SK-N-SH (cell line): Measurements from ENCODE around the gene LRFN4. TPM values are rescaled to one million over a fixed set of nuclear protein-coding genes. Genes with fewer than 3 reads are reported as not detected.
"Not testable (repeated sequence)": the region's sequence is repeated elsewhere in the genome, so short reads cannot be mapped to it uniquely, and the experiment has no call there.

Experiments used
- CTCF ChIA-PET: fragments of 300-600, 350-600 bp; formaldehyde crosslinking; extraction: SDS; loops from one replicate; lab custom pipeline; 2021; lab: Yijun Ruan, JAX
- POLR2A ChIA-PET: fragments of 350-600 bp; sonication (Branson Sonifier 250); formaldehyde crosslinking; extraction: SDS; loops from one replicate; lab custom pipeline; 2020; ENCODE audit warnings: antibody characterized with exemption, inconsistent platforms; lab: Yijun Ruan, JAX
- DNase-seq: peaks from one replicate; pipeline ENCODE4 v3.0.0; 2012
- H2AFZ ChIP-seq: fragments of 200-600 bp; sonication (generic); 2 replicates; pipeline ENCODE4 v1.8.1; 2016; ENCODE audit warnings: antibody characterized with exemption, mild to moderate bottlenecking, low read depth
- H3F3A ChIP-seq: fragments of 200-600 bp; sonication (generic); replicated peaks from 2 replicates; pipeline ENCODE3; 2016; ENCODE audit warnings: antibody characterized with exemption, mild to moderate bottlenecking; ENCODE audit not compliant: insufficient read depth
- H3K27ac ChIP-seq, 2 experiments: fragments of 200-500 bp in 1 of 2; fragments of 200-600 bp in 1 of 2; sonication (Bioruptor generic) in 1 of 2; sonication (generic), shearing (Covaris generic) in 1 of 2; 2 replicates each; pipeline versions ENCODE4 v1.5.1 to v1.6.1; 2014 to 2016; ENCODE audit warnings: low read depth in 2 of 2, inconsistent platforms in 1 of 2, low read length in 1 of 2, mild to moderate bottlenecking in 1 of 2, mixed read lengths in 1 of 2
- H3K27me3 ChIP-seq: fragments of 200-600 bp; sonication (generic), shearing (Covaris generic); 2 replicates; pipeline ENCODE4 v1.6.1; 2016; ENCODE audit warnings: mixed run types; ENCODE audit not compliant: insufficient read depth
- H3K36me3 ChIP-seq, 2 experiments: fragments of 200-500 bp in 1 of 2; fragments of 200-600 bp in 1 of 2; sonication (Bioruptor generic) in 1 of 2; sonication (generic) in 1 of 2; replicated peaks in 1 of 2; 2 replicates each; pipeline versions ENCODE3 to v1.5.1; 2014 to 2016; ENCODE audit warnings: low read length in 1 of 2, mild to moderate bottlenecking in 1 of 2; ENCODE audit not compliant: insufficient read depth in 2 of 2, control insufficient read depth in 1 of 2
- H3K4me1 ChIP-seq, 2 experiments: fragments of 200-500 bp in 1 of 2; fragments of 200-600 bp in 1 of 2; sonication (Bioruptor generic) in 1 of 2; sonication (generic), shearing (Covaris generic) in 1 of 2; 2 replicates each; pipeline versions ENCODE4 v1.5.1 to v1.6.1; 2014 to 2016; ENCODE audit warnings: low read depth in 1 of 2, low read length in 1 of 2, mixed run types in 1 of 2; ENCODE audit not compliant: insufficient read depth in 2 of 2, control insufficient read depth in 1 of 2
- H3K4me2 ChIP-seq: fragments of 200-600 bp; sonication (generic), shearing (Covaris generic); 2 replicates; pipeline ENCODE4 v1.6.1; 2017; ENCODE audit warnings: mixed run types
- H3K4me3 ChIP-seq, 2 experiments: fragments of 200-500 bp in 1 of 2; fragments of 200-600 bp in 1 of 2; sonication (Bioruptor generic) in 1 of 2; sonication (generic), shearing (Covaris generic) in 1 of 2; 2 replicates each; pipeline versions ENCODE4 v1.5.1 to v1.8.1; 2014 to 2016; ENCODE audit warnings: low read depth in 2 of 2, inconsistent platforms in 1 of 2, low read length in 1 of 2, mild to moderate bottlenecking in 1 of 2, mixed read lengths in 1 of 2, moderate library complexity in 1 of 2
- H3K79me2 ChIP-seq: fragments of 200-600 bp; sonication (generic); 2 replicates; pipeline ENCODE4 v1.8.1; 2017; ENCODE audit warnings: mild to moderate bottlenecking; ENCODE audit not compliant: insufficient read depth
- H3K9ac ChIP-seq: fragments of 200-600 bp; sonication (generic); 2 replicates; pipeline ENCODE4 v1.6.1; 2017; ENCODE audit warnings: mixed run types
- H3K9me2 ChIP-seq: fragments of 200-600 bp; sonication (generic); 2 replicates; pipeline ENCODE4 v1.6.1; 2017; ENCODE audit warnings: mixed run types
- H3K9me3 ChIP-seq: fragments of 200-600 bp; sonication (generic); 2 replicates; pipeline ENCODE4 v1.6.1; 2017; ENCODE audit warnings: mixed run types, mild to moderate bottlenecking, moderate library complexity
- H4K20me1 ChIP-seq: fragments of 200-600 bp; sonication (generic); 2 replicates; pipeline ENCODE4 v1.6.1; 2017; ENCODE audit warnings: mild to moderate bottlenecking, mixed run types; ENCODE audit not compliant: insufficient read depth
- EZH2phosphoT487 ChIP-seq: fragments of 200-600 bp; sonication (generic); IDR thresholded peaks from 2 replicates; pipeline ENCODE4 v1.6.1; 2017; ENCODE audit warnings: low read depth, mixed run types, mild to moderate bottlenecking, antibody characterized with exemption, moderate library complexity, borderline replicate concordance
- IRF3 ChIP-seq: fragments of 150-350 bp; IDR thresholded peaks from 2 replicates; pipeline ENCODE4 v1.6.1; 2016; ENCODE audit warnings: mild to moderate bottlenecking, low read depth, low read length
- JUND ChIP-seq: IDR thresholded peaks from 2 replicates; pipeline ENCODE4 v1.4.0; 2012
- MXI1 ChIP-seq: IDR thresholded peaks from 2 replicates; pipeline ENCODE4 v1.6.1; 2012; ENCODE audit warnings: mild to moderate bottlenecking, low read depth, low read length, improper control_type of control experiment
- NRF1 ChIP-seq: IDR thresholded peaks from 2 replicates; pipeline ENCODE4 v1.6.1; 2012; ENCODE audit warnings: low read depth, mild to moderate bottlenecking, low read length
- REST ChIP-seq: IDR thresholded peaks from 2 replicates; pipeline ENCODE4 v1.6.1; 2012; ENCODE audit warnings: mild to moderate bottlenecking, low read depth, low read length, moderate library complexity
- WGBS: methylation state at CpG from one replicate; pipeline ENCODE4 v1.1.6; 2017; ENCODE audit warnings: low lambda C conversion rate; 5-methylcytosine and 5-hydroxymethylcytosine counted together
- polyA plus RNA-seq, 3 experiments: library from polyadenylated mRNA; depleted of rRNA; stranded (reverse); fragments of >200 nt; gene quantifications; 2 replicates each; pipeline ENCODE4 v1.2.3, GENCODE V29; 2012

The LRFN4 gene
- polyA plus RNA-seq, 1 of the 3 experiments (the other 2 are of a cell fraction) = 15.9 TPM

- TF ChIP-seq REST = no peak
- no peak for TF ChIP-seq JUND
- no peak for TF ChIP-seq NRF1
- TF ChIP-seq, all 33 proteins: peak for 0
These were observed 36.0 kb upstream of the LRFN4 start (continued) for GRCh38 chr11:66820901-66821300.

GRCh38 chr11:66823700-66824099 is 33.2 kb upstream of the LRFN4 start:
- no peak for TF ChIP-seq EZH2phosphoT487
- TF ChIP-seq IRF3 = no peak
- TF ChIP-seq MXI1 = no peak
- TF ChIP-seq, all 33 proteins: peak for 0
- Histone ChIP-seq H3K9me3 (no peaks in the 10 kb centered on the region), H3K36me3 (peaks cover 4 to 7% of the 10 kb centered on the region in 2 experiments), H3K27ac (no peak overlapping the region), H4K20me1 (no peaks in the 10 kb centered on the region), H3K9me2 (no peaks in the 10 kb centered on the region), H2AFZ (no peak overlapping the region), H3K4me3 (no peak overlapping the region), H3K79me2 (no peaks in the 10 kb centered on the region), H3K4me2 (no peak overlapping the region), H3K27me3 (no peaks in the 10 kb centered on the region), H3K9ac (no peak overlapping the region), H3K4me1 (no peaks in the 10 kb centered on the region), H3F3A (peaks cover 5% of the 10 kb centered on the region)
- no peak for DNase-seq
- 94% methylated on average over 4 of the region's 4 CpGs for WGBS
- ChIA-PET POLR2A (no interaction called here), CTCF (interaction anchor here (0.8 kb wide), 1 partner anchor 10 kb away, joined by 3 read pairs; no protein-coding TSS in a partner anchor)

- H3K27me3 ChIP-seq, H2AFZ ChIP-seq, DNase-seq, H3K79me2 ChIP-seq, H3K4me2 ChIP-seq, H3K9me2 ChIP-seq, H3K9me3 ChIP-seq, H3K36me3 ChIP-seq, H3F3A ChIP-seq, H3K9ac ChIP-seq, H3K4me1 ChIP-seq, H3K4me3 ChIP-seq, POLR2A ChIA-PET, H4K20me1 ChIP-seq, H3K27ac ChIP-seq: not testable (repeated sequence)
- WGBS = 95% methylated on average over 4 of the region's 4 CpGs
- CTCF ChIA-PET = interaction anchor here (0.8 kb wide), 1 partner anchor 9 kb away, joined by 3 read pairs; no protein-coding TSS in a partner anchor
These were observed 32.3 kb upstream of the LRFN4 start for GRCh38 chr11:66824573-66824972.
